Measurements from ENCODE around the gene ALCAM.

Gene ALCAM

GRCh38 chr3:105495021-105495420 is 128.3 kb downstream of the ALCAM start:
- DNase-seq, result no peak

- DNase-seq, result no peak
Observed at GRCh38 chr3:105496343-105496742, 129.6 kb downstream of the ALCAM start.

GRCh38 chr3:105497386-105497785 is 130.7 kb downstream of the ALCAM start:
- DNase-seq, result no peak

- no peak for DNase-seq
Observed at GRCh38 chr3:105499961-105500360, 133.3 kb downstream of the ALCAM start.

- DNase-seq, result no peak
Observed at GRCh38 chr3:105502333-105502732, 135.6 kb downstream of the ALCAM start.

- no peak for DNase-seq
Observed at GRCh38 chr3:105503191-105503593, 136.5 kb downstream of the ALCAM start.

- DNase-seq, result no peak
Observed at GRCh38 chr3:105504440-105504951, 137.8 kb downstream of the ALCAM start.

- DNase-seq, result peak; percentile 54 to 76 (median 74)
Observed at GRCh38 chr3:105505170-105505569, 138.5 kb downstream of the ALCAM start.

GRCh38 chr3:105511031-105511430 is 144.3 kb downstream of the ALCAM start:
- no peak for DNase-seq

GRCh38 chr3:105512061-105512460 is 145.4 kb downstream of the ALCAM start:
- DNase-seq, result no peak

GRCh38 chr3:105513042-105513441 is 146.3 kb downstream of the ALCAM start:
- no peak for DNase-seq

- no peak for DNase-seq
Observed at GRCh38 chr3:105513886-105514285, 147.2 kb downstream of the ALCAM start.

GRCh38 chr3:105515372-105515771 is 148.7 kb downstream of the ALCAM start:
- DNase-seq, result no peak

- DNase-seq, result no peak
Observed at GRCh38 chr3:105516972-105517371, 150.3 kb downstream of the ALCAM start.

GRCh38 chr3:105518203-105518602 is 151.5 kb downstream of the ALCAM start:
- DNase-seq, result no peak

GRCh38 chr3:105518806-105519418 is 152.2 kb downstream of the ALCAM start:
- peak; percentile 64 to 78 (median 66) for DNase-seq

- DNase-seq, result no peak
Observed at GRCh38 chr3:105521770-105522169, 155.1 kb downstream of the ALCAM start.

- DNase-seq, result no peak
Observed at GRCh38 chr3:105523501-105523900, 156.8 kb downstream of the ALCAM start.

- no peak for DNase-seq
Observed at GRCh38 chr3:105525531-105525930, 158.8 kb downstream of the ALCAM start.

GRCh38 chr3:105526360-105527111 is 159.8 kb downstream of the ALCAM start:
- no peak for DNase-seq

GRCh38 chr3:105527535-105527934 is 160.8 kb downstream of the ALCAM start:
- no peak for DNase-seq

GRCh38 chr3:105527949-105528348 is 161.2 kb downstream of the ALCAM start:
- no peak for DNase-seq

GRCh38 chr3:105528955-105529354 is 162.2 kb downstream of the ALCAM start:
- DNase-seq, result no peak

- DNase-seq, result no peak
Observed at GRCh38 chr3:105529456-105529855, 162.7 kb downstream of the ALCAM start.
